ENCODE data around the gene PLCB1.
A peak's percentile ranks its signal among the peaks of the same experiment; 100 is the strongest.
"Not testable (repeated sequence)": the region's sequence is repeated elsewhere in the genome, so short reads cannot be mapped to it uniquely, and the experiment has no call there.

The PLCB1 gene

DNA sequence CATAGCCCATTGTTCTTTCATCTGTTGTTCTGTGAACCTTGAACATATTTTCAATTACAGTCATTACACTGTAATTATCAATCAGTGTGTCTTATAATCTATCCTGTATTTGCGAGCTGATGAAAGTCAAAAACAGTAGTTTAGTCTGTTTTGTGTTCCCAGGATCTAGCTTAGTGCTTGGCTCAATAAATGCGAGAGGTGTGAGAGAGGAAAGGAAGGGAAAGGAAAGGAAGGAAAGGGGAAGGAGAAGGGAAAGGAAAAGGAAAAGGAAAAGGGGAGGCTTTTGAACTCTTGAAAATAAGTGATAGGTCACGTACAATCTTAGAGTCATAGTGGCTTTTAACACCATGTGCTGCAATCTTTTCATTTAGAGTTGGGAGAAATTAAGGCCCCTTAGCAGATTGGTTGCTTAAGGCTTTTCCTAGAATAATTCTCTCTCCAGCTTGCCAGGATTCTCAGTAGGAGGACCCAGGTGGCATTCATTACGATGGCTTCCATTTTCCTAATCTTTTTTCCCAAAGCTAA lies 503.0 kb downstream of the PLCB1 start:
- DNase-seq = no peak

DNA sequence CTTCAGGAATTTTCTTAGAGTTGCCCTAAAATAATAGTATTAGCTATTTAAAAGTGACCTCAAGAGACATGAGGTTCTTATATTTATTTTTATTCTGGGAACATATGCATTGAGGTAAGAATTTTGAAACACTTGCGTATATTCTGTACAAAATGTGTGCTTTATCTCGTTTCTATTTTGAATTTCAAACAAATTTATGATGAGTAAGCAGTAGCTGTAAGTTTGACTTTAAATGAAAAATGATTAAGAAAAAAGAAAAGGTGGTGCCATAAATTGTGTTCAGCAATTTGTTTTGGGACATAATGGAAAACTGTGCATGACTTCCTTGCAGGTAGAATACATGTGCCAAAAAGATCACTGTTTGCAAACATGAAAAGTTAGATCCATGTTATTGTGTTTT lies 503.8 kb downstream of the PLCB1 start:
- no peak for DNase-seq

- DNase-seq = no peak
Observed at GRCh38 chr20:8639112-8639778, 507.2 kb downstream of the PLCB1 start.

- no peak for DNase-seq
Observed at GRCh38 chr20:8640461-8640860, 508.4 kb downstream of the PLCB1 start.

DNA sequence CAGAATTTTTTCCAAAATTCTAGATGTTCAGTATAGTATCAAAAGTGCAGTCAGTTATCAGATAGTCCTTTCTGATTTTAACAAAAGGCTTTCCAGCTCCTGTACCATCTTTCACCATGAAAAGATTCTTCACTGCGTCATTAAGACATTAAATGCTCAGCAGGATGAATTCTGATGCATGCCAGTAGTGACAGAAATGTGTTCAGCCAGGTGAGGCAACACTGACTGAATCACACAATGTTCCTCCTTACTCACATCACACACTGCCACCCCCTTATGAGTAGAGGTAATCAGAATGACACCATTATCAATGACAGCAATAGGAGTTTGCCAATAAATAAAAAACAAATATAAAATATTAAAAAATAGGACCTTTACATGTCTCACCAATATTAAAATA lies 510.2 kb downstream of the PLCB1 start:
- DNase-seq = no peak

GRCh38 chr20:8644468-8644867 lies 512.4 kb downstream of the PLCB1 start:
- DNase-seq = not testable (repeated sequence)

- DNase-seq = no peak
Observed at GRCh38 chr20:8645326-8645725, 513.3 kb downstream of the PLCB1 start.

- peak; percentile 59 for DNase-seq
Observed at GRCh38 chr20:8646033-8646441, 514.0 kb downstream of the PLCB1 start.

DNA sequence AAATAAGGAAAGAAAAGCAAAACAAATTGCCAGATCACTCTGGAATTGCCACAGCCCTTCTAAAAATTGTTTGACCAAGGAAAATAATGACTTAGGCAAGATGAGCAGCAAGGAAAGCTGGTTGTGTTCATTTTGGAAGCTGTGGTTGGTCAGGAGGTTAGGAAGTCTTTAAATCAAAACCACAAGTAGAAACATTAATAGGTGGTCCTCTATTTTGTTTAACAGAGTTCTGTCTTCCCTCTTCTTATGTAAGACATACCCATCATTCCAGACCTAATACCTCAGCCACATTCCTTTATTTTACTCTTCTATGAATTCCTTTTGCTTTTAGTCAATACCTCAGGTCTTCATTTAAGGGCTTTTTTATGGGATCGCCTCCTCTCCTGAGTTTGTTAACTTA lies 514.6 kb downstream of the PLCB1 start:
- DNase-seq = no peak

DNA sequence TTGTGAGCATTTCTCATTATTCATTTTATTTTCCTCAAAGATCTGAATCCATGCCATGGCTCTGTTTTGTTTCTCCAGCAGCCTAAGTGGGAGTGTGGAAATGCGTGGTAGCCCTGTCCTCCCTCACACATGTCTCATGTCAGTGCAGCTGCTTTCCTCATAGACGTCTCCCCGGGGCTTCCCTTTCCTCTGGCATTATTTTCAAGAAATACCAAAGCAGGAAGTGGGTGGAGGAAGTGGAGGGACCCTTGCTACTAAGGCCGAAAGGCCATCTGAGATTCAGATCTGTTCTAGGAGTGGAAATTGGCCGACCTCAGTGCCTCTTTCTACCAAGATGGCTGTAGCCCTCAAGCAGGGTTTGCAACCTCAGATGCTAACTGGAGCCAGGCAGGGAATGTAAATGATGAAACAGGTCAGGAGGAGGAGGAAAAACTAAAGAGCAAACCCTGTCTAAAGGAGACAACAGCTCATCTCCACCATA lies 515.9 kb downstream of the PLCB1 start:
- peak; percentile 44 for DNase-seq

- DNase-seq = no peak
Observed at GRCh38 chr20:8648466-8648865, 516.4 kb downstream of the PLCB1 start.

DNA sequence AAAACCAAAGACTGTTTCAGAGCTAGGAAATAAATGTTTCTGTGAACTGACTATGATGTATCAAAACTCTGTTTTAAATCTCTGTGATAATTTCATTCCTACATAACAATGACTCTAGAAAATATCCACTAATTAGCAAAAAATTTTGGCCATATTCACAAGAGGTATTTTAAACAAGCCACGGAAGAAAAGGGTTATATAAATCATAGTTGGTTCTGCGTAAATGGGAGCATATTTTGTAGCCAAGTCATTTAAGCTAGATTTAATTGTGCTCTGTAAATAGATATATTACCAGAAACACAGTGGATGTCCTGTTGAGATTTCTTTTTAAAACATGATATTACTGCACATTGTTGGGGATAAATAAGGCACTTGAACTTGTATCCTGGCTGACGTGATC lies 520.3 kb downstream of the PLCB1 start:
- DNase-seq = no peak

- DNase-seq = no peak
Observed at GRCh38 chr20:8654486-8654885, 522.4 kb downstream of the PLCB1 start.

DNA sequence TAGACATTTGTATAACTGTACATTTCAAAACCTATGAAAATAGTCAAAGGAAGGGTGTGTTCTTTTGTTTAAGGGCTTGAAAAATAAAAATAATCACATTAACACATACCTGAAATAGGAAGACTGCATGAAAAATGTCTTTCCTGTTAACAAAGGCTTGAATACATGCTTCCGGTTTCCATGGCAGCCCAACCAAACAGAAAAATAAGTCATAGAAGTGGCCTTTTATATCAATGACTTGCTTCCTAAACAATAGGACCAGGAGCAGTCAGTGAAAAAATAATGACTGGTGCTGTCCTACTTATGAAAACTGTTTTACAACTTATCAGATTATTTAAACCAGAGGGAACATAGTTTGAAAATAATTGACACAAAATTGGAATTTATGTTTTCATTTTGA lies 524.3 kb downstream of the PLCB1 start:
- no peak for DNase-seq

GRCh38 chr20:8657664-8658063 lies 525.6 kb downstream of the PLCB1 start:
- no peak for DNase-seq

- DNase-seq = no peak
Observed at GRCh38 chr20:8658103-8658502, 526.0 kb downstream of the PLCB1 start.

- no peak for DNase-seq
Observed at GRCh38 chr20:8661229-8661952, 529.3 kb downstream of the PLCB1 start.

DNA sequence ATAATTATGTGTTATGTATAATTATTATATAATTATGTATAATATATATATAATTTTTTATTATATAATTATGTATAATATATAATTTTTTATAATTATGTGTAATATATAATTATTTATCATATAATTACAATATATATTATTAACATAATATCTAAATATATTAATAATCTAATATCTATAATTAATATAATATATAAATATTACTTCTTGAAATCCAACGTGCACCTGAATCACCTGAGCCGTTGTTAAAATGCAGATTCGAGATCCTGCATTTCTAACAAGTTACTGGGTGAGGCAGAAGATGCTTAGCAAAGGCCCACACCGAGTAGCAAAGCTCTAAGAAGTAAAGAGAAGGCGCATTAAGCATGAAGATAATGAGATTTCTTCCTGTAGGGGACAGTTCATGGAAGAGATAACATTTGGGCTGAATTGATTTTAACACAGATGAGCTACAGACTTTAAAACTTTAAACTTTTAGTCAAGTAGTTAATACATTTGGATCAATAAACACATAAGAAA lies 530.4 kb downstream of the PLCB1 start:
- no peak for DNase-seq

GRCh38 chr20:8663424-8663823 lies 531.4 kb downstream of the PLCB1 start:
- DNase-seq = no peak

GRCh38 chr20:8664778-8665177 lies 532.7 kb downstream of the PLCB1 start:
- DNase-seq = no peak

- no peak for DNase-seq
Observed at GRCh38 chr20:8667306-8667705, 535.2 kb downstream of the PLCB1 start.

DNA sequence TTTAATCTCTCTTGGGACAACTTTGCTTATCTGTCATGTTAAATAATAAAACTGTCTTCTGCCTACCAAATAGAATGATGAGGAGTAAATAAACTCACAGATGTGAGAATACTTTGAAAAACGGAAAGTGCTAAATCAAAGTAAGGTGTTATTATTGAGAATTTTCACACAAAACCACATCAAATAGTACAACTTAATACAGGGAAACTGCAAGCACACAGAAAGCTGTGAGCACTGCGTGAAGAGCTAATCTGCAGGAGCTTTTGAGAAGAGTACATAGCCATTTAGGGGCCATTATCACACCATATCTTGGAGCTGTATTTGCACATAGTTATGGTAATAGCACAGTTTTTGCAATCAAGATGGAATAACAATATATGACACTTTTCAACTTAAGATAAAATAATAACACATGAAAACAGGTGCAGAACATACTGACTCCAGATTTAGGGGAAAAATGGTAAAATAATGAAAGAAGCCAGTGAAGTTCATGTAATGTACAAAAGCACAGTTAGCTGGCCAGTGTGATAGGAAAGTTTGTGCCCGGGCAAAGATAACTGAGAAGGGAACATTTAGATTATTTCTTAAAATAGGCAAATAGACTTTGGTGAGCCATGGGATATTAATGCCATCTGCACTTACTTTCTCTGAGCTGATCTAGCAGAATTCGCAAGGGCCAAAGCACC lies 538.3 kb downstream of the PLCB1 start:
- no peak for DNase-seq

DNA sequence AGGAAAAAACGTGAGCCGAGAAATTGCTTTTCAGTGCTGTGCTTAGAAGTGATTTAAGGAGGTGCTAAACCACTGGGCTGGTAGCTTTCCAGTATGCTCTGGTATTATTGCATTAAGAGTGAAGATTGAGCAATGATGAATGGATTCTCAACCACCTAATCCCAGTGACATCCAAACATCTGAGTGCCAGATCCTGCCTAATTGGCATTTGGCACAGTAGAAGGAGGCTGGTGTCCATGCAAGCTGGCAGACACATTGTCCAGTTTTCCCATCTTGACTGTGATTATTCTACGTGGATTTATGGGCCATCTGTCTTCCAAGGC lies 538.8 kb downstream of the PLCB1 start:
- peak; percentile 57 for DNase-seq

All from right hindlimb (tissue), 1 donor.